NCI-H1930 (cell line): ENCODE results near the gene IGSF9B.

Experiments
- DNase-seq, 2 experiments: peaks; one replicate each; lab custom pipeline; 2025; lab: John Stamatoyannopoulos, UW

The IGSF9B gene

GRCh38 chr11:133936592-133936991, 20.2 kb downstream of the IGSF9B start:
- DNase-seq: no peak

DNA sequence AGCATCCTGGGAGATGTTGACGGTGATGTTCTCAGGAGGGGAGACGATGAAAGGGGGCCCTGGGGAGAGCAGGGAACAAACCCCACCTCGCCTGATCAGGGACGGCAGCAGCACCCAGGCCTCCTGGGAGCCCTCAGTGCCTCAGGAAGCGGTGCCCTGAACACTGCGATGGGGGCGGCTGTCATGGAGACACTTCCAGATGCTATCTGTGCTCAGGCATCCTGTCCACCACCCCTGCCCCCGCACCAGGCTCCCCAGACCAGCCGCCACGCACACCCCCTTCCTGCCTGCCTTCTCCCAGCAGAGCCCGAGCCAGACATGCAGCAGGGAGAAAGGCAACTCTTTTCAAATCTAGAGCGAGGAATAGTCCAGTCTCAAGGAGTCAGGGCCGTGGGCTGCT, 20.6 kb downstream of the IGSF9B start:
- DNase-seq: no peak

DNA sequence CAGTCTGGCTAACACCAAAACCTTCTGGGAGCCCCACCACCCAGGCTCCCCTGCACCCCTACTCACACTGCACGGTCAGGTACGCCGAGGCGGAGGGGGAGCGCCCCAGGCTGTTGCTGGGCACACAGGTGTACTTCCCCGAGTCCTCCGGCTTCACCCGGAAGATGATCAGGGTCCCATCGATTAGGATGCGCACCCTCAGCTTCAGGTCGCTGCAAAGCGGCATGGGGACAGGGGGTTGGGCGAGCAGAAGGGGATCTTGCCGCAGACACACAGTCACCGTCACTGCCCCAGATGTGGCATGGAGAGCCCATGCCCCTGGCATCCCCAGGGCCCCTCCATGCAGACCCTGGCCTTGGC, 21.2 kb downstream of the IGSF9B start:
- no peak for DNase-seq

GRCh38 chr11:133934599-133935550, 21.9 kb downstream of the IGSF9B start:
- DNase-seq: no peak

DNA sequence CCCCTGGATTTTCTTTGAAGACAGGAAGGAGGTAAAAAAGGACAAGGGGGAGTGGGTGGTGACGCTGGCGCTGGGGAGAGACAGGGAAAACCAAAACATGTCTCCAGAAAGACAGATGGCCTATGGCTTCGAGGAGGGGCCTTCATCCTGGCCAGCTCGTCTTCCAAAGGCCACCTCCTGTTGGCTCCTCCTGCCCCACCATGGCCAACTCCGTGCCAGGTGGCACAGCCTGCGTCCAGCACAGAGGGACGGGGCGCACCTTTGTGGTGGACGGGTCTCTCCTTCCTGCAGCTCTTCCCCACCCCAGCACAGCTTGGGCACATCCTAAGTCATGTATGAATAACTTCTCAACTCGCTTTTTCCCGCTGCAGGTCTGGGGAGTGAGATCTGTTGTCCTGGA, 22.7 kb downstream of the IGSF9B start:
- no peak for DNase-seq

GRCh38 chr11:133931449-133932060, 25.2 kb downstream of the IGSF9B start:
- DNase-seq: no peak

GRCh38 chr11:133930767-133931448, 25.9 kb downstream of the IGSF9B start:
- no peak for DNase-seq

- DNase-seq: no peak
Measured at GRCh38 chr11:133930053-133930766, 26.6 kb downstream of the IGSF9B start.

GRCh38 chr11:133929401-133930052, 27.2 kb downstream of the IGSF9B start:
- no peak for DNase-seq

DNA sequence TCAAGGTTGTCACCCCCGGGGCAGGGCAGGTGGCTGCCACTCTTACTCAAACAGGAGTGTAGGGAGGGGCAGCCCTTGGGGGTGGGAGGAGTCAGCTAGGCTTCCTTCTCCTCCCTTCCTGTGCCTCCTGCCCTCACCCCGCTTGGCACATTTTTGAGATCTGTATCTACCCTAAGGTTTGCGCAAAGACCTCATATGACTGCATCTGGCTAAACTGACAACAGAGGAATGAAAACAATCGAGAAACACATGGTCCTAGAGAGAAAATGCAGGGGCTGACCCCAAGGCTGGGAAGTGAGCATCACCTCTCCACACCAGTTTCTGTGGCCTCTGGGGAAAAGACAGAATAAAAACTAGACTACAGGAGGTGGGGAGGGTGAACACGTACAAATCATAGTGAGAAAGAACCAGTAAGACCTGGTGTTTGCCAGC, 28.1 kb downstream of the IGSF9B start:
- no peak for DNase-seq

DNA sequence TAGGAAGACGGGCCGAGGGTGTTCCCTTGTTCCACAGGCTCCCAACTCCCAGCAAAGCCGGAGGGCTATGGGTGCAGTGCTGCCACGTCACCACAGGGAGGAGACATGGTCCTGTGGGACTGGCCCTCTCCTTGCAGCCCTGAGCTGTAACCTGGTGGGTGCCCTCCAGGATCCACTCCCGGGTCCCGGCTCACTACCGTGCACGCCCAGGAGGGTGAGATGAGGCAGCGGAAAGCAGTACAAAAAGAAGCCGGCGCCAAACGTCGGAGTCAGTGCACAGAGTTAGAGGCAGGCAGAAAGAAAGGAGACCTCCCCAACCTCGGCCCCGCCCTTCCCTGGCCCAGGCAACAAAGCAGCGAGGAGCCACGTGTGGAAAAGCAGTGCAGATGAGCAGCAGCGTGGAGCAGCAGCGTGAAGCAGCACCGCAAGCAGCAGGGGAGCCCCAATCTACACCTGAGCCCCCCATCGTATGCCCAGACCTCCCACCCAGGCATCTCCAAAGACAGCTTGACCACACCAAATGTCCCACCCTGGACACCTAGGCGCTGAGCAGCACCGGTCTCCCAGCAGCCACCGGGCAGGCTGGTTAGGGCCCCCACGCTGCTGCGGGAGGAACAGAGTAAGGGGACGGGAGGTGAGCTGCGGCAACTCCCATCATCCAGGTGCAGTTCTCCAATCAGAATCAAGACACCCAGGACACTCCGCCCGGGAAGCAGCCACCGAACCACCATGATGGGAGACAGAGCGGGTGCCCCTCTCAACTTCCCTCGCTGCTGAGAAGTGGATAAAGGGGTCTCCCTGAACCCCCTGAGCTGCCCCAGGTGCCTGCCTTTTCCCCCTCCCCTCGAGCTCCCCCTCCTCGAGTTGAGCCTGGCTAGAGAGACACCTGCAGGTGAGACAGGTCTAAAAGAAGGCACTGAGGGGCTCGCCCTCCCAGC, 28.8 kb downstream of the IGSF9B start:
- peak; percentile 19 for DNase-seq

DNA sequence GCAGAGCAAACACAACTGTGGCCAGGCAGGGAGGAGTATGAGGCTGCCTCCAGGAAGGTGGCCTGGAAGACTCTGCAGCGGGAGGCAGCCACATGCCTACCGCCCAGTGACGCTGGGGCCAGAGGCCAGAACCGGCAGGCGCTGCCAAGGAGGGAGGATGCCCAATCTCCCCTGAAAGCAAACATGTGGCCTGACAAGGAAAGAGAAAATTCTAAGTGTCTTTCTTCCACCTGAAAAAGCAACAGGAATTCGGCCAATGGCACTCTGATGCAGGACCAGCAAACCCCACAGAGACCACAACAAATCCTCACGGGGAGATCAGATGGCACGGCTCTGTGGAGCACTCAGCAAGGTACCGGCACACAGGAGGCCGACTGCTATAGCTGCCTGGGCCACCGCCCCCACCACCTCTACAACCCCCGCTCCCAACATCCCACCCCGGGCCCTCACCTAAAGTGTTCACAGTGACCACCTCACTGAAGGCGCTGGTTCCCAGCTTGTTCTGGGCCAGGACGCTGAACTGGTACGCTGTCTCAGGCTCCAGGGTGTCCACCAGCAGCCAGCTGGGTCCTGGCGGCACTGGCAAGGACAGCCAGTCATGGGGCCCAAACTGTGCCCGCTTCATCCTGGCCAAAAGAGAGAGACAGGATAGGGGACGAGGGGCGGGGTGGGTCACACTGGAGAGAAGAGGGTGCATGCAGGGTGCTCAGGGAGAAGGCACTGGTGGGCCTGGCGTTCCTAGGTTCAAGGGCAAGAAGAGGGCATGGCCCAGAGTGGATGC, 30.1 kb downstream of the IGSF9B start:
- DNase-seq: no peak

DNA sequence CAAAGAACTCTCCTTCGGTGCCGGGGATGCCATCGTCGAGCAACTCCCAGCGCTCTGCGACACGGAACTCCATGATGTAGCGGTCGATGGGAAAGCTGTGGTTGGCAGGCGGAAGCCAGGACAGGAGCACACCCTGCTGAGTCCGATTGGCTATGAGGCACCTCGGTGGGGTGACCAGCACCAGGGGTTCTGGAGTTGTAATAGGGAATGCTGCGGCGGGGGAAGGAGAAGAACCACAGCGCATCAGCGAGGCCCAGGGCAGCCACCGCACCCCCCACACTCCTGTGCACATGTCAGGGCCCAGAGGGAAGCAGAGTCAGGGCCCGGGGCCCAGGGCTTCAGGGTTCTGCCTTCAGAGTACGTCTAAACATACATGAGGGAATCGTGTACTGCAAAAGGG, 31.0 kb downstream of the IGSF9B start:
- DNase-seq: no peak

DNA sequence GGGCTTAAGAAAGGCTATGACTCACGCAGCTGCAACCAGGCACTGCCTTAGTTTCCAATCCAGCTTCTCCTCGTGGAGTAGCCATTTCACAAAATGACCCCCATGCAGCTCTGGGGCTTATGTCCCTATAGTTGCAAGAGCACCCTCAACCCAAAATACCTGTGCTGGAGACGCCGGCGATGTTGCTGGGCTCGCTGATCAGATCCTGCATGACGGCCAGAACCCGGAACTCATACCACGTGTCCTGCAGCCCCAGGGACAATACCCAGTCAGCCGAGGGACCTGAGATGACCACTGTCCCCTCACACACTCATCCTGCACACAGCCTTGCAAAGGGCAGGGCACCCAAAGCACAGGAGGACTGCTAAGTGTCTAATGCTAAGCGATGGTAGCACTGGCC, 32.1 kb downstream of the IGSF9B start:
- no peak for DNase-seq

- DNase-seq: no peak
Measured at GRCh38 chr11:133922078-133922870, 34.5 kb downstream of the IGSF9B start.

GRCh38 chr11:133921513-133921912, 35.3 kb downstream of the IGSF9B start:
- DNase-seq: no peak

DNA sequence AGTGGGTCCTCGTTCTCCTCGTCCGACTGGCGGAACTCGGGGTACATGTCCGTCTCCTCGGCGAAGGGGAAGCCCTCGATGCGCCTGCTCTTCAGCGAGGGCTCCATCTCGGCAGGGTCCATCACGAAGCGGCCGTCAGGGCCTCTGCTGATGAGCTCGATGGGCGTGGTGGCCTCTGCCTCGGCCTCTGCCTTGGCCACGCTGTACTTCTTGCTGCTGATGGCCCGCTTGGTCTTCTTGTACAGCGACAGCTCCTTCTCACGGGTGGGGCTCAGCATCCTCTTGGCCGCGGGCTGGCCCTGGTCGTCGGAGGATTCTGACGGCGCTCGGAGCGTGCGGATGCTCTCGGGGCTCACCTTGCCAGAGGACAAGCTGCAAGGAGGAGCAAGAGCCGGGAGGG, 35.7 kb downstream of the IGSF9B start:
- no peak for DNase-seq

DNA sequence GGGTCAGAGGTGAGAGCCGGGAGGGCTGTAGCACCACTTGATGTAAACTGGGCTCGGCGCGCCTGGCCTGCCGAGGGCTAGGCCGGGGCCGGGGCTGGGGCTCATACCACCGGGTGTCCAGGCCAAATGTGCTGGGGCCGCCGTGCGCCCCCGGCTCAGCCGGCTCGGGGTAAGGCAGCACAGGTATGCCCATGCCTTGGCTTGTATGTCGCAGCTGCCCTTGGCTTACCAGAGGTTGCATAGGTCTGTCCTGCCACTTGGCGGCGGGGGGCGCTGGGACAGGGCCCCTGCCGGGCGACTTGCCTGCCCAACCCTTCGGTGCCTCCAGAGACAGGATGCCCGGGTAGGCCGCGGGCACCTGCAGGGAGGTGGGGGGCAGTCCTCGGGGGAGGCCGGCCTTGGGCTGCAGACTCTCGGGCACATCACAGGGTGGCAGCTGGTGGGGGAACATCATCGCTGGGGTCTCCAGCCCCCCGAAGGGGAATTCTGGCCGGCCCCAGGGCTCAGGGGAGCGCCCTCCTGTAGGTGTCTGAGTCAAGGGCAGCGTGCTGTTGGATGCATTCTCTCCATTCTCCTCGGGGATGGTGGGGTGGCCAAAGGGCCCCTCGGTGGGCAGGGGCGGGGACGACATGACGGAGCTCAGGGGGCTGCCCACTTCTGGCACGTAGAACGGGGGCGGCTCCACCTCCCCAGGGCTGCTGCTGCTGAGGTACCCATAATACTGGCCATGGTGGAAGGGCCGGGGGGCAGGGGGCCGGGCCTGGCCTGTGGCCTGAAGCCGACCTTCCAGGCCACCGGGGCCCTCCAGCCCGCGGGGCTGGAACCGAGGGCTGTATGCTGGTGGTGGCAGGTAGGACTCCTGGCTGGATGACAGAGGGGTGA, 36.4 kb downstream of the IGSF9B start:
- no peak for DNase-seq
